ENCODE results near the gene LRP1.

The LRP1 gene

DNA sequence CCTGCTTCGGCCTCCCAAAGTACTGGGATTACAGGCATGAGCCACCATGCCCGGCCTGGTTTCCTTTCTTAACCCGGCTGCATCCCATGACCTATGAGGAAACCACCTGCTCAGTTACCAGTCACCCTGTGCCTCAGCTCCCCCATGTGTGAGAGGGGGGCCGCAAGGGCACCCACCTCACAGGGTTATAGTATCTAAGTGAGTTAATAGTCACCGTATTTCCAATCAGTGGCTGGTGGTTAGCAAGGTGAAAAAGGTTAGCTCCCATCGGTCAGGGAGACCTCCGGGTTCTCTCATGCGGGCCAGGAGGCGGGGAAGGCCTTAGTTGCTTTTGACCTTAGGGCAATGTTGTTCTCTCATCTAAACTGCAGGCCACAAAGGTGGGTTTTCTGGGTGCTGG is 6.7 kb downstream of the LRP1 start:
- no peak for DNase-seq (ENCODE audit: low spot score)

DNA sequence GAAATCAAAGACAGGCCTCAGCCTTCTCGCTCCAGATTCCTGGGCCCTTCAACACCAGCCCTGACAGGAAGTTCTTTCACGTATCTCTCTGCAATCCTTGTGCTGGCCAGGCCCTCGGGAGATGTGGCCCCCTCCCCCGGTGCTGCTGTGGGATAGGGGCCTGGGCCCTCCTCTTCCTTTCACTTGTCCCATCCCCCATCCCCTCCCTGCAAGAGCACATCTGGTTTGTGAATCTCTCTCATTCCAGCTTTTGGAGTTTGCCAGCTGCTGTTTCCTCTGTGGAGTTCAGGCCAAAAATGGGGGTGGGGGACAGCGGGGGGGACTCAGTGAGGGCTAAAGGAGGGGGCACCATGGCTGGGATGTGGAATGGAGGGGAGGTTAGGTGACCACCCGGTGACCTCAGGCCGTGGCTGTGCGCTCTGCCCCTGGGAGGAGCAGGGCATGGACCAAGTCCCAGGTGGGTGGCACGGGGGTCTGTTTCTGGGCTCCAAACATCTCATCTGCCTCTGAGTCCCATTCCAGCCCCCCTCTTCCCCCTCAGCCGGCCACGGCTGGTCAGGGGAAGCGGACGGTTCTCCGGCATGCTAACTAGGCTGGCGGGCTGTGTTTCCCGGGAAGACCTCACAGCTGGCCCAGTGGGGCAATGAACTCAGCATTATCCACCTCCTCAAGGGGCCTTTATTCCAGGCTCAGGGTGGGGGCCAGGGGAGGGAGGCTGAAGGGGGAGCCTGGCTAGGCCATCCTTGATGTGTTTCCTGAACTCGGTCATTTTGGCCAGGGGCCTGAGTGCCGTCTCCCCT is 7.4 kb downstream of the LRP1 start:
- no peak for DNase-seq (ENCODE audit: low spot score)

DNA sequence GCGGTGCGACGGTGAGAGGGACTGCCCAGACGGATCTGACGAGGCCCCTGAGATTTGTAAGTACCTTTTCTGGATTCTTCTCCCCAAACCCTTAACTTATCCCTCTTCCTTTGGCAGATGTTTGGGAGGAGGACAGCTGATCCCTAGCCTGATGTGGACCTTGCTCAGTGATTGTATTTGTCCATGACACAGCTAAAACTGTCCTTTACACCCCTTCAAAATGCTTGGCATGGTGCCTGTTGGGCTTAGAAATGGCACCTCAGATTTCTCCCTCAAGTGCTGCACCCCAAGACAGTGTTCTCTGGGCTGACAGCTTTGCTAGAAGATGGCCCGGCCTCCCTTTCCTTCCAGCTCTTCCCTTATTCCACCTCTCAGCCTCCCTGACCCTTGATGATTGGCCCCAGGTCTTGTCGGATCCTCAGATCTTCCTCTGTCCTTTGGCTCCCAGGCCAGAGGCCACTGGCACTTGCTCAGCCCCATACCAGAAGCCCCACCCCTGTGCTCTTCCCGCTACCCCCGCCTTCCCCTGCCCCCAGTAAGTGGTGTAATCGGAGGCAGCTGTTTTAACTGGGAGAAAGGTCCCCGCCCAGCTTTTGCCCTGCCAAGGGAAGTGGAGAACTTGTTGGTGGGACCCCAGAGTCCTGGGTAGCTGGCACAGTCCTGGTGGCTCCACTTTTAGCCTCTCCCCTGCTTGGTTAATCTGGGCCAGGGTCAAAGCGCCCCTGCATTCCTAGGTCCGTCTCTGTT is 10.4 kb downstream of the LRP1 start:
- no peak for DNase-seq (ENCODE audit: low spot score)

DNA sequence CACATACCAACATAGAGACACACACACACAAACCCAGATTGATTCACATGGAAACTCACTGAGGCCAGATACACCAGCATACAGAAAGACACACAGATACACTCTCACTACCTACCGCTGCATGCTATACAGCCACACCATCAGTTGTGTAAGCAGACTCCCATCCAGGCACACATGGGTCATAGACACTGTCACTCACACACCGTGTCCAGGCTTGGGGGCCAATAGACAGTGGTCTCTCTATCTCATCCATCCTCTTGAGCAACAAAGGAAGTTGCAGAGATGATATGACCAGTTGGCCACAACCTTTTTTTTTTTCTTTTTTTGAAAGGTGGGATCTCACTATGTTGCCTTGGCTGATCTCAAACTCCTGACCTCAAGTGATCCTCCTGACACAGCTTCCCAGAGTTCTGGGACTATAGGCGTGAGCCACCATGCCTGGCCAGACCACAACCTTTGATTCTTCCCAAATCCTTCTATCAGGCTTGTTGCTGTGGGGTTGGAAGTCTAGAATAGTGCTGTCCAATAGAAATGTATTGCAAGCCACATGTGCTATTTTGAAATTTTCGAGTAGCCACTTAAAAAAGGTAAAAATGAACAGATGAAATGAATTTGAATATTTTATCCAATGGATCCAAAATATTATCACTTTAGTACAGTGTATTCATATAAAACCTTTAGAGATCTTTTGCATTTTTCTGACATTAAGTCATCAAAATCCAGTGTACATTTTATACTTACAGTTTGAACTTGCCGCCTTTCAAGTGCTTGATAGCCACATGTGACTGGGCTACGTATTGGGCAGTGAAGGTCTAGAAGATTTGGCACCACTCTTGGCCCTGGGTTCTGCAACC is 11.7 kb downstream of the LRP1 start:
- DNase-seq (ENCODE audit: low spot score): no peak

DNA sequence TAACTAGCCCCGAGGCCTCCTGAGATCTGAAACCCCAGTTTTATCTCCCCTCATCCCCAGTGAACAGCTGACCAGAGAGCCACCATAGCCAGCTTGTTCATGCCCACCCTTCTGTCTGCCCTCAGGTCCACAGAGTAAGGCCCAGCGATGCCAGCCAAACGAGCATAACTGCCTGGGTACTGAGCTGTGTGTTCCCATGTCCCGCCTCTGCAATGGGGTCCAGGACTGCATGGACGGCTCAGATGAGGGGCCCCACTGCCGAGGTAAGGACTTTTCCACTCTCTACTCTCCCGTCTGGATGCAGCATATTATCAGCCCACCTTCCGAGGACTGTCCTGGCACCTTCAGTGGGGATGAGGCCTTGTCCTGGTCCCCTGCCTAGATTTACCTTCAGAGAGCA is 13.0 kb downstream of the LRP1 start:
- no peak for DNase-seq (ENCODE audit: low spot score)

DNA sequence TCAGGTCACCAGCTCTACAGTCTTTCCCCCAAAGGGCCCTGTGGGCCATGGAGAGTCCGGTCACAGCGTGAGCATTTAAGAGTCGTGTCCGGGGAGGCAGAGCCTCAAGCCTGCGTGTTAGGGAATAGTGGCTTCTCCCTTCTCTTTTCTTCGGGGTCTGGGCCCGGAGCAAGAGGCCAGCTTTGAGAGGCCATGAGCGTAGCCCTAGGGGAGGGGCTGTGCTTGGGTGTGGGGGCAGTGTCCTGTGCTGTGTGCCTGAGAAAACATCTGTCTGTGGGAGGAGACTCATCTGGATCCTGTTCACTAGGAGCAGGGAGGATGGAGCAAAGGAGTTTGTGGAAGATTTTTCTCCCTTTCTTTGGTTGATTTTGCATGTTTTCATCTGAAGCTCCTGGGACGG is 13.8 kb downstream of the LRP1 start:
- no peak for DNase-seq (ENCODE audit: low spot score)

DNA sequence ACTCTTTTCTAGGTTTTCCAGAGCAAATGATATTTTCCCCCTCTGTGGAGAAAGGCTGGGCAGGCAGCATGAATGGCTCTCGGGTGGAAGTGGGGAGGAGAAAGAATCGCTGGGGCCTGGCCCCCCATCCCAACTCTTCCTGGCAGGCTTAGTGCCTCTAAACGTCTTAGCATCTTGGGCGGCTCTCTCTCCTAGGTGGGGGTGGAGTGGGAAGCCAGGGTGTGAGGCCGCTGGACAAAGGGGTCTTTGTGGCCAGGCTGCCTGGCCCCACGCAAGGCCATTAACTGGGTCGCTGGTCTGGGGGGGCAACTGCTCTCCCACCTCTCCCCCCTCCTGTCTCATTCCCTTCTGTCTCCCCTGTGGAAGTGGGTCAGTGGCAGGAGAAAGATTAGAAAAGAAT is 14.4 kb downstream of the LRP1 start:
- DNase-seq (ENCODE audit: low spot score): no peak

DNA sequence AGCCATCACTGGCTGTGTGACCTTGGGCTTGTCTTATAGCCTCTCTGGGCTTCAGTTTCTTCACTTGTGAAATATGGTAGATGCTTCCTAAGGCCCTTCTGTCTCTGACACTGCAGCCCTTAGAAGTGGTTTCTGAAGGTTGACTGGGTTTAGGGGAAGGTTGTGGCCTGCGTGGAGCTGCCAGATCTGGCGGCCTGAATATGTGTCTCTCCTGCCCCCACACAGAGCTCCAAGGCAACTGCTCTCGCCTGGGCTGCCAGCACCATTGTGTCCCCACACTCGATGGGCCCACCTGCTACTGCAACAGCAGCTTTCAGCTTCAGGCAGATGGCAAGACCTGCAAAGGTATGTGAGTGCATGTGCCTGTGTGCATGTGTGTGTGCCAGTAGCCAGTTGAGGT is 15.2 kb downstream of the LRP1 start:
- no peak for DNase-seq (ENCODE audit: low spot score)

DNA sequence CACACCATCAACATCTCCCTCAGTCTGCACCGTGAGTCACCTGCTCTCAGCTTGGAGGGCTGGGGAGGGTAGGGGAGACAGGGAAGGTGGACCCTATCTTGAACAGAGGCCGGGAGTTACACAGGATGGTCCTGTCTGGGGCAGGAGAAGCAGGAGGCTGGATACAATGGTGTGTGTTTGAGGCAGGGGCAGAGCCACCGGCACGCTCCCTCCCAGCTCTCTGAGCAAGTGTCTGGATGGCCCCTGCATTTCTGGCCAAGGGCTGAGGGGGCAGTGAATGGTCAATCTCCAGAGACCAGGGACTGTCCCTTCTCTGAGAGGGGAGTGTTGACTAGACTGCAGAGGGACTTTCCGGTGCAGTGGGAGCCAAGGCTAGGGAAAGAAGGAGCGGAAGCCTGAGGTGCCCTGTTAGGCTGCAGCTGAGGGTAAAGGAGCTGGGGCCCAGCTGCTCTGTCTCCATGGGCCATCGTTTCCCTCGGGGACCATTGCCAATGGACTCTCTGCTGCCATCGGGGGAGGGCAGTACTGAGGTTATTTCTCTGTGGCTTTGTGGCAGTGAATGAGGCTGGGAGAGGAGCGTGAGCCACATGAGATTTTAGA is 17.3 kb downstream of the LRP1 start:
- DNase-seq (ENCODE audit: low spot score): no peak

DNA sequence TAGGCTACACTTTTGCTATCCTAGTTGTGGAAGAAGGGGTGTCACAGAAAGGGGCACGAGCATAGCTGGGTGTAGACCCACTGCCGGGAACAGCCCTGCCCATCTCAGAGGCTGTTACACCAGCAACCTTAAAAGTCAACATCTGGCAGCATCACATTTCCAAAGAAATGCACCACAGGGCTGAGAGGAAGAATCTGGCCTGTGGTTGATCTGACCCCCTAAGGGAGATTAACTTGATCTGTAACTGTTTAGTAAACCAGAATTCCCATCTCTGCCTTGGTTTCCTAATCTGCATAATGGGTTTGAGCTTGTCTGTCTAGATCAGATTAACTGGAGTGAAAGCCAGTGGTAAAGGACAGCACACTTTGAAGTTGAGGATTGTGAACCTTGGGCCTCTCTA is 17.8 kb downstream of the LRP1 start:
- no peak for DNase-seq (ENCODE audit: low spot score)

DNA sequence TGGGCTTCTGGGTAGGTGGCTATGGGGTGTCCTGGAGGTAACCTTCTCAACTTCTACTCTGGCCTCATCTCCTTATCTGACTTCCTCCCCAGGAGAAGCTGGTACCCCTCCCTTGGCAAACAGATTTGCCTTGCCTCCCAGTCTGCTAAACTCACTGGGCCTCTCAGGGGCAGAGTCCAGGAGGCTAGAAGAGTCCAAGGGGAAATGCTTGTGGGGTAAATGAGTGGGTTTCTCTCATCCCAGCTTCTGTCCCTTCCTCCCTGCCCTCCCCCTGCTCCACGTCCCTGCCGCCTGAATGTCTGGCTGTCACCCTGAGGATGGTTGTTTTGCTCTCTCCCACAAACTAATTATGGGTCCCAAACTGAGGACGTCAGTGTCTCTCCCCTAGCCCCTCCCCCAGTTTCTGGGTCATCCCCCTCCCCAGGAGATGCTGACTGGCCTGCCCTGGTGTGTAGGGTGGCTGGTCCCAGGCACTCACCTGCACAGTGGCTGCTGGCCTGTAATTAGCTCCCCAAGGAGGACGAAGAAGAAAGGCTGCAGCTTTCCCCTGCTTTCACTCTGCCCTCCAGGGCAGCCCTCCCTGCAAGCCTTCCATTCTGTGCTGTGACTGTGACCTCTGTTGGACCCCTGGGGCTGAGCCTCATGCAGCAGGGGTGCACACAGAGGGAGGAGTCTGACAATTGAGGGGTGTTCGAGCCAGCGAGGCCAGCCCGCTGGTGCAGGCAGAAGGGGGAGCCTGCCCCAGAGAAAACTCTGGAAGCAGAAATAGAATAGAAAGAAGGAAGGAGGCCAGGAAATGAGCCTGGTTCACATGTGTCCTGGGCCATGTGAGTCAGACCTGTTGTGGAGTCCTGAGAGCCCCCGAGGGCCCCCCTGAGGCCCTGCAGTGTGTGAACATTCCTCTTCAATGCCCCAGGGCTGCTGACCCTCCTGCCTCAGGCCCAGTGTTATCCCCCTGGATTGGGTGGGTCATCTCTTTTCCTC is 19.0 kb downstream of the LRP1 start, which contains the start of gene LRP1-AS:
TSS of gene LRP1-AS (minus strand) at position 659 of the 984 bp plus-strand sequence.
- no peak for DNase-seq (ENCODE audit: low spot score)

DNA sequence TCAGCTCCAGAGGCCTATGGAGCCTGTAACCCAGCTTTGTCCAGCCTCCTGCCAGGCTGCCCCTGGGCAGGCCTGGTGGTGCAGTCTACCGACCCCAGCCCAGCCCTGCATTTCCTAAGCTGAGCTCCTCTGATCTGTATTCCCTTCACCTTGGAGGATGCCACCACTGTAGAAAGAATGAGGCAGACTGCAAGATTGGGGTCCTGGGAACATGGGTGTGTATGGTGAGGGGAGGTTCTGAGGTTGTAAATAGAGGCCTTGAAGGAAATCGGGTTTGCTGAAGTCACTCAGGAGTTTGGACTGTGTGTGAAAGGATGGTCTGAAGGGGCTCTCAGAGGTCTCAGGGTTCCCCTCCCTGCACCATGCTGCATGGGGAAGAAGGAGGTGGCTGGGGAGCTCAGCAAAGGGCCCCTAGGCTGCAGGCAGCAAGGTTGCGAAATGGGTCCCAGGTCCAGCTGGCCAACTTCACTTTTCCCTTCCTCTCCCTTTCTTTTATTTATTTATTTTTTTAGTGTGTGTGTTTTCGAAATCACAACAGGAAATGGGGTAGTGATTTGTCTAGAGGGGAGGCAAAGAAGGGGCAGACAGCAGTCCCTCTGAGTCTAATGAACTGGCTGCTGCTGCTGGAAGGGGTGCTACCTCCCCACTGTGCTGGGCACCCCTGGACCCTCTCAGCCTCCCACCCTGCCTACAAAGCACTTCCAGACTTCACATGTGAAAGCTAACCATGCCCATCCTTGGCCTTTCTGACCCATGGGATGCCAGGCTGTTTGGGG is 20.4 kb downstream of the LRP1 start:
- DNase-seq (ENCODE audit: low spot score): no peak

DNA sequence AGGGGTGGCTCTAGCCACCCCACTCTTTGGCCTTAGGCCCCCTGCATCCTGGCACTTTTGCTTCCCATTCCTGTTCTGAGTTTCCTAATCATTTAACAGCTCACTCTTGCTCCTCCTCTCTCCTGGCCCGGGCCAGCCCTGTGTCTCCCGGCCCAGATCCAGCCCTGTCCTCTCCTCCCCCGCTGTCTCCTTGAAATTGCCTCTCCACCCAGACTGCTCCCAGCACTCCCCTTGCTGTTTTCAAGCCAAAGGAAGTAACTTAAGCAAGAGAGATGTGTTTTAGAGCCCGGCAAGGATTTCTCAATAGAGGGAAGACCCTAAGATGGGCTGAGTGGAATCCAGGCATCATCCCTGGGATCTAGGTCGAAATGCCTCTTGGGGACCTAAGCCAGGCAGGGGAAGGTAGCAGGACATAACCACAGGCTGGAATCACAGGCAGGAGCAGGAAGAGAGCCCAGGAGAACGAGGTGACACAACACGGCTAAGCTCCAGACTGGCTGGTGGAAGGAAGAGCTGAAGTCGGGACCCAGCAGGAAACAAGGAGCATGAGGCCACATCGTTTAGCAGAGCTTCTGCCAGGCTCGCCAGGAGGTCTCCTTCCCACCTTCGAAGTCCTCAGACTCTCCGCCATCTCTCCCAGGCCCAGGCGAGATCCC is 21.1 kb downstream of the LRP1 start:
- DNase-seq (ENCODE audit: low spot score): no peak

DNA sequence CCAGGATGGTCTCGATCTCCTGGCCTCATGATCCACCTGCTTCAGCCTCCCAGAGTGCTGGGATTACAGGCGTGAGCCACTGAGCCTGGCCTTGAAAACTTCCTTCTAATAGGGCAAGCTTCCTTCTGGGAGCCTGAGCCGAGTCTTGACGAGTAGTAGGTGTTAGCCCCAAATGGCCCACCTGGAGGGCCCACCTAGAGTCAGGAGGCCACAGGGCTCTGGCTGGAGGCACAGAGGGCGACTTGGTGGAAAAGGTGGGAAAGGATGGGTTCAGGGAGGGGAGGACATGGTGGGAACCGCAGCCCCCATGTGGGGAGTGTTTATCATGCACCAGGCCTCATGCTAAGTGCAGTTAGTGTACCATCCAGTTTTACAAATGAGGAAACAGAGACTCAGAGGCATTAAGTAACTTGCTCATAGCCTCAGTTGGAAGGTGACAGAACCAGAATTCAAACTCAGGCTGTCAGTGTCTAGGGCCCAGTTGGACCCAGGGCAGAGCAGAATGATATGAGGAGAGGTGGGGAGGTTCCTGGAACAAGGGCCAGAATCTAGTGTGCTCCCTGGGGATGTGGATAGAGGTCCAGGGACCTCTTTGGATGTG is 22.2 kb downstream of the LRP1 start:
- DNase-seq (ENCODE audit: low spot score): no peak

DNA sequence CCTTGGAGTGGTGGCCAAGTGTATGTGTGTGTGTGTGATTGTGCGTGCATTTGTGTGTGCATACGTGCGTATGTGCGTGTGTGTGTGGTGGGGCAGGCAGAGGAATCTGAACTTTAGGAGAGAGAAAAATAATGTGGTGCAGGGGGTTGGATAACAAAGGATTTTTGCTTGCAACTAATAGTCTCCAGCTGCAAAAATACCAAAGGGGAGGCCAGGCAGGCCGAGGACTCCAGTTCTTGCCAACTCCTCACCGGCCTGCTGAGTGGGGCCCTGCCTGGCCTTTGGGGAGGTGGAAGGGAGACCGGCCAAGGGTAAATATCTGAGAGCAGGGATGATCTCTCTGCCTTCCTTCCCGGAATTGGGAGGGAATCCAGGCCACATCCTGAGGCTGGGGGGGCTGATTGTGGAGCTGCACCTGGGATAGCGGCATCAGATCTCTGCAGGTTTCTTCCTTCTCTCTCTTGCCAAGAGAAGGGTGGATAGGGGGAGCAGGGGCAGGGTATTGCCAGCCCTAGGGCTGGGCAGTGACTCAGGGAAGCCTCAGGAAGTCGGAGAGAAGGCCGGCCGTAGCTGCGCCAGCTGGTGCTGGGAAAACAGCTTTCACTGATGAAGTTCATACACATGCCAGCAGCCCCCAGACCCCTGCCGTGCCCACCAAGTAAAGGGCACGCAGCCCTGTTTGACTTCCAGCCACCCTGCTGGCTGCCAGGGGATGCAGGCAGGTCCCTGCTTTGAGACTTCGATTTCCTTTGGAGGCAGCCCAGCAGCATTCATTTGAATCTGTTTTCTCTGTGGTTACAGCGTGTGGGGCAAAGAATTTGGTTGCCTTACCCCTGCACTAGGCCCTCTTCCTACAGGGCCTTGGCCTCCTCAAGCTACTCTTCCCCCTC is 23.7 kb downstream of the LRP1 start:
- no peak for DNase-seq (ENCODE audit: low spot score)

DNA sequence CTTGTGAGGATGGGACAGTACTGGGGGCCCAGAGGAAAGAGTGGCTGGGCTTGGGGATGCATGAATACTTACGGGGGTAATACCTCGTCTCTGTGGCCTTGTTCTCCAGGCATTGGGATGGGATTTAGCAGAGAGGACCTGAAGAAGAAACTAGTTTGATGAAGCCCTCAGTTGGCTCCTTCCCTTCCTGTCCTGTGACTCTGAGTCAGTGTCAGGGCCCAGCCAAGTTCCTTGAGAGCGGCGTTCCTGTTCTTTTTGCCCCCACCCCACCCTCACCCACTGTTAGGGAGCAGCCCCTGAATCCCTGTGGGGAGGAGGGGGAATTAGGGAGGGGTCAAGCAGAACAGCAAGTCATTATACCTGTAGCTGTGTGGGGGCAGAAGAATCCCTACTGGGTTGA is 24.4 kb downstream of the LRP1 start:
- no peak for DNase-seq (ENCODE audit: low spot score)

DNA sequence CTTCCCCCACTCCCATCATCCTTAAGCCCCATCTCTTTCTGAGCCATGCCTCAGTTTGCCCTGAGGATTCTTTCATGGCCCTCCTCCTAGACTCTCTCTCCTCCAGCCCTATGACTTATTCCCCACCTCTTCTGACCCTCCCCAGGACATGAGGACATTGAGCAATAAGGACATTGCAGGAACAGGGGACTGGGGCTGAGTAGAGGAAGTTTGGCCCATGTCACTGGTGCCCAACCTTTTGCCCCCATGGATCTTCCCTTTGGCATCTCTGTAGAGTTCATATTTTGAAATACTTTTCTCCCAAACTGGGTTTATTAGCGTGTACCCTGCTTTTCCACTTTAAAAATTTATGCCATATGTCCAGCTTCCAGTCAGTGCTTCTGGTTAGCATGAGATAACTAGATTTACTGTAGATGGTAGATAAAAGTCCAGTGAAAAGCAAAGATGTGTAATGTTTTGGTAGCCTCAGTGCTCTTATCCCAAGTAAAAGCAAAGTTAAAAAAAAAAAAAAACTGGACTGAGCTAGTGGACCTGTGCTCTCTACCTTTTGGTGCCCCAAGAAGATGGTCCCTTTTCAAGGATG is 25.2 kb downstream of the LRP1 start:
- no peak for DNase-seq (ENCODE audit: low spot score)

DNA sequence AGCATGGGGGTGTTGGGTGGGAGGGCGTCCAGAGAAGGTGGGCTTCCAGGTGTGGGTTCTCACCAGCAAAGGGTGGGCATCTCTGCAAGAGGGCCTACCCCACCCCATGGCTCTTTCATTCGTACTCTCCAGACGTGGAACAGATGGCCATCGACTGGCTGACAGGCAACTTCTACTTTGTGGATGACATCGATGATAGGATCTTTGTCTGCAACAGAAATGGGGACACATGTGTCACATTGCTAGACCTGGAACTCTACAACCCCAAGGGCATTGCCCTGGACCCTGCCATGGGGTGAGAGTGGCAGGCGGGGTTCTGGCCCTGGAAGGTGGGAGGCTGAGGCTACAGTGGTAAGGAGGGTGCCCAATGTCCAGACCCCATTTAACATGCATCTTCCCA is 25.8 kb downstream of the LRP1 start:
- no peak for DNase-seq (ENCODE audit: low spot score)

Data from CD4-positive, alpha-beta T cell treated with Interleukin-15 for 4 hours (primary cell).